HG02759 (cell line): ENCODE data around the gene HOXA5.

ENCODE experiments used
- ATAC-seq: cut with Tn5 transposase; IDR thresholded peaks from one replicate; pipeline ENCODE4 v1.9.1; 2021; ENCODE audit warnings: mild to moderate bottlenecking, moderate library complexity; ENCODE audit not compliant: unreplicated experiment

HOXA5 gene

GRCh38 chr7:27109466-27110185, 33.9 kb downstream of the HOXA5 start:
- no peak for ATAC-seq

GRCh38 chr7:27108390-27109127, 34.9 kb downstream of the HOXA5 start:
- no peak for ATAC-seq

GRCh38 chr7:27107391-27108381, 35.8 kb downstream of the HOXA5 start:
- no peak for ATAC-seq

- no peak for ATAC-seq
These were observed 36.6 kb downstream of the HOXA5 start for GRCh38 chr7:27106901-27107240.

- no peak for ATAC-seq
These were observed 37.1 kb downstream of the HOXA5 start for GRCh38 chr7:27106181-27106900.

- ATAC-seq: no peak
These were observed 38.0 kb downstream of the HOXA5 start for GRCh38 chr7:27105301-27106031.

- ATAC-seq: no peak
These were observed 39.0 kb downstream of the HOXA5 start for GRCh38 chr7:27104341-27105058.

- no peak for ATAC-seq
These were observed 39.8 kb downstream of the HOXA5 start for GRCh38 chr7:27103489-27104226.

- no peak for ATAC-seq
These were observed 40.7 kb downstream of the HOXA5 start, which contains the start of gene HOXA2 for GRCh38 chr7:27102581-27103442. HOXA2 (minus strand) TSS chr7:27102683; CDS start chr7:27102500, 183 bp downstream.

GRCh38 chr7:27101957-27102580, 41.4 kb downstream of the HOXA5 start:
- no peak for ATAC-seq

- ATAC-seq: no peak
These were observed 42.1 kb downstream of the HOXA5 start for GRCh38 chr7:27101171-27101956.

GRCh38 chr7:27100694-27101170, 42.7 kb downstream of the HOXA5 start:
- no peak for ATAC-seq

- ATAC-seq: no peak
These were observed 43.8 kb downstream of the HOXA5 start for GRCh38 chr7:27099453-27100370.

- ATAC-seq: no peak
These were observed 44.7 kb downstream of the HOXA5 start for GRCh38 chr7:27098578-27099451.
